ENCODE results near the gene FAF2. TPM values are rescaled to one million over a fixed set of nuclear protein-coding genes. Genes with fewer than 3 reads are reported as not detected.

Gene FAF2
- total RNA-seq, 2 donors from 2014 or later = 15.3 to 23.3 TPM

DNA sequence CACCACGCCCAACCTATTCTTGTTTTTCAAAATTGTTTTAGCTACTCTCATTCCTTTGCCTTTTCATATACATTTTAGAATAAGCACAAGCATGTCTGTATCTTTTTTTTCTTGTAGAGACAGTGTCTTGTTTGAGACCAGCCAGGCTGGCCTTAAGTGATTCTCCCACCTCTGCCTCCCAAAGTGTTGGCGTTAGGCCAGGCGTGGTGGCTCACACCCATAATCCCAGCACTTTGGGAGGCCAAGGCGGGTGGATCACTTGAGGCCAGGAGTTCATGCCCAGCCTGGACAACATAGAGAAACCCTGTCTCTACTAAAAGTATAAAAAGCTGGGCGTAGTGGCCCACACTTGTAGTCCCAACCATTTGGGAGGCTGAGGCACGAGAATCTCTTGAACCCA, 76.0 kb downstream of the FAF2 start:
- intact Hi-C loops (cut with DNase I) = loop anchor here in 1 of 2 donors (10.0 kb wide), 1 partner anchor 109 kb away; the partner anchor contains the start of gene CLTB
- DNase-seq (no peak), ATAC-seq (no peak)

DNA sequence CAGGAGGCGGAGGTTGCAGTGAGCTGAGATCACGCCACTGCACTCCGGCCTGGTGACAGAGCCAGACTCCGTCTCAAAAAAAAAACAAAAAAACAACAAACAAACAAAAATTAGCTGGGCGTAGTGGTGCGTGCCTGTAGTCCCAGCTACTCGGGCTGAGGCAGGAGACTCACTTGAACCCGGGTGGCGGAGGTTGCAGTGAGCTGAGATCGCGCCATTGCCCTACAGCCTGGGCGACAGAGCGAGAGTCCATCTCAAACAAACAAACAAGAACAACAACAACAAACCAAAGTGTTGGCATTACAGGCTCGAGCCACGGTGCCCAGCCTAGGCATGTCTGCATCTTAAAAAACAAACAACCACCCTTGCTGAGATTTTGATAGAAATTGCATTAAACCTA, 76.8 kb downstream of the FAF2 start:
- DNase-seq (no peak), ATAC-seq (no peak)
- intact Hi-C loops (cut with DNase I) = loop anchor here in 1 of 2 donors (10.0 kb wide), 1 partner anchor 110 kb away; the partner anchor contains the start of gene CLTB

- no peak for ATAC-seq
- intact Hi-C loops (cut with DNase I) = loop anchor here in 1 of 2 donors (10.0 kb wide), 1 partner anchor 111 kb away; the partner anchor contains the start of gene CLTB
- no peak for DNase-seq
These were observed 77.5 kb downstream of the FAF2 start for GRCh38 chr5:176525677-176526076.

GRCh38 chr5:176526462-176526861, 78.3 kb downstream of the FAF2 start:
- DNase-seq (no peak), ATAC-seq (no peak)
- intact Hi-C loops (cut with DNase I) = loop anchor here in 1 of 2 donors (10.0 kb wide), 1 partner anchor 112 kb away; the partner anchor contains the start of gene CLTB

GRCh38 chr5:176527246-176528222, 79.3 kb downstream of the FAF2 start:
- ATAC-seq = no peak
- no peak for DNase-seq
- intact Hi-C loops (cut with DNase I) = loop anchor here in 1 of 2 donors (10.0 kb wide), 1 partner anchor 113 kb away; the partner anchor contains the start of gene CLTB

DNA sequence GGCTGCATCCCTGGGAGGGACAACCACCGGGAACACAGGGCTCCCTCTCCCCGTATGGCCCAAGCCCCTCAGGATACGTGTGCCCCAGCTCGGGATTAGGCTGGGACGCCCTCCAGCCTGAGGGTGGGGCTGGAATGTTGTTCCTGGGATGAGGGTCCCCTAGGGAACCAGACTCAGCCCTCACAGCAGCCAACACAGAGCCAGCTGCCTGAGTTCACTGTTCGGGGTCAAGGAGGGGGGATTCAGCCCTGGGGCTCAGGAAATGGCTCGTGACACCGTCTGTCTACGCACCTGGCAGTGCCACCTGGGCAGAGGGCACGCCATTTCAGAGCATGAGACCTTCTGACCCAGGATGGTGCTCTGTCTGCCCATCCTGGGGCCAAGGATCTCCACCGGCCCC, 80.1 kb downstream of the FAF2 start:
- ATAC-seq (no peak), DNase-seq (no peak)
- intact Hi-C loops (cut with DNase I) = loop anchor here in 1 of 2 donors (10.0 kb wide), 1 partner anchor 114 kb away; the partner anchor contains the start of gene CLTB

GRCh38 chr5:176528761-176529115, 80.6 kb downstream of the FAF2 start:
- DNase-seq (no peak), ATAC-seq (no peak)
- intact Hi-C loops (cut with DNase I) = loop anchor here in 1 of 2 donors (10.0 kb wide), 1 partner anchor 114 kb away; the partner anchor contains the start of gene CLTB

DNA sequence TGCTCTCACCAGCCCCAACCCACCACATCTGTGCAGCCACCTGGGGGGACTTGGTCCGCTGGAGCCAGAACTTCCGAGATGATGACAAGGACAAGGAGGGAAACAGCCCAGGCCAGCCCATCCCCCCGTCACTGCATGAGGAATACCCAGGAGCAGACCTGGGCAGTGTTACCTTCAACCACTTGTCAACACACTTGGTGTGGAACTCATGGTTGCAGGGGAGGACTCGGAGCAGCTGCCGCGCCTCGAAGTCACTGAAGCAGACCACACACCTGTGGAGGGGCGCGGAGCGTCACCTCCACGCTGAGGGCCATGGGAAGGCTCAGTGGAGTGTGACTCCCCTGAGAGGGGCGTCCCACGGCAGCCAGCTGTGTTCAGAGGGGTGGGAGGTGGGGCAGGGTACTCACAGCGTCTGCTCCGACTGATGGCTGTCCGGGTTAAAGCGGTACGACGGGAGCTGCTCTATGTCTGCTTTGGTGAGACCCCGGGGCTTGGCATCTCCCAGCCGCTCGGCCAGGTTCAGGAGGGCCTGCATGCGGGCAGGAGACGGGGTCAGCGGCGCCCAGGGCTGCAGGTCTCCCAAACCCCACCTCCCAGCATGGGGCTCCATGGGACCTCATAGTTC, 81.0 kb downstream of the FAF2 start:
- ATAC-seq = no peak
- intact Hi-C loops (cut with DNase I) = loop anchor here in 1 of 2 donors (10.0 kb wide), 1 partner anchor 114 kb away; the partner anchor contains the start of gene CLTB

GRCh38 chr5:176529741-176530141, 81.6 kb downstream of the FAF2 start:
- ATAC-seq = no peak
- intact Hi-C loops (cut with DNase I) = loop anchor here in 1 of 2 donors (10.0 kb wide), 1 partner anchor 115 kb away; the partner anchor contains the start of gene CLTB
- DNase-seq = no peak

More for the DNA sequence above, 81.0 kb downstream of the FAF2 start:
- no peak for DNase-seq

DNA sequence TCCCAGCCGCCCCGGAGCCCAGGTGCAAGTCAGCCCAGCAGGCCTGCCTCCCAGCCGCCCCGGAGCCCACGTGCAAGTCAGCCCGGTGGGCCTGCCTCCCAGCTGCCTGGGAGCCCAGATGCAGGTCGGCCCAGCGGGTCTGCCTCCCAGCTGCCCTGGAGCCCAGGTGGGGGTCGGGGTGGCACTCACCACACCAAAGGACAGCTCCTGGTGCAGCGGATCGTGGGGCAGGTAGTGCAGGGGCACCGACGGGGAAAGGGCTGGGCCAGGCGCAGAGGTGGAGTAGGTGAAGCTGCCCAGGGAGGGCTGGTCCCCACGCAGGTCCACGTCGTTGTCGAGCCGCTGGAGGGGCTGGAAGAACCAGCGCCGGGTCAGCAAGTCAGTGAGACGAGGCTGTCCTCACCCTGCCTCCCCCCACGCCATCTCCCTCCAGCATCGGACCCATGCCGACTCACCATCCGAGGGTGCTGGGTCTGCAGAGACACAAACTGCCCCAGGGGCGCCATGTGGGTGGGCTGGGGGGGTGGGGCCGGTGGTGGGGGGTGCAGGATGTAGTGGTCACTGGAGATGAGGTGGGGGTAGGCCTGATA, 82.3 kb downstream of the FAF2 start:
- intact Hi-C loops (cut with DNase I) = no loop called here
- no peak for DNase-seq
- no peak for ATAC-seq

GRCh38 chr5:176530983-176531901, 83.1 kb downstream of the FAF2 start:
- no peak for DNase-seq
- intact Hi-C loops (cut with DNase I) = no loop called here
- peak; percentile 19 to 31 for ATAC-seq

DNA sequence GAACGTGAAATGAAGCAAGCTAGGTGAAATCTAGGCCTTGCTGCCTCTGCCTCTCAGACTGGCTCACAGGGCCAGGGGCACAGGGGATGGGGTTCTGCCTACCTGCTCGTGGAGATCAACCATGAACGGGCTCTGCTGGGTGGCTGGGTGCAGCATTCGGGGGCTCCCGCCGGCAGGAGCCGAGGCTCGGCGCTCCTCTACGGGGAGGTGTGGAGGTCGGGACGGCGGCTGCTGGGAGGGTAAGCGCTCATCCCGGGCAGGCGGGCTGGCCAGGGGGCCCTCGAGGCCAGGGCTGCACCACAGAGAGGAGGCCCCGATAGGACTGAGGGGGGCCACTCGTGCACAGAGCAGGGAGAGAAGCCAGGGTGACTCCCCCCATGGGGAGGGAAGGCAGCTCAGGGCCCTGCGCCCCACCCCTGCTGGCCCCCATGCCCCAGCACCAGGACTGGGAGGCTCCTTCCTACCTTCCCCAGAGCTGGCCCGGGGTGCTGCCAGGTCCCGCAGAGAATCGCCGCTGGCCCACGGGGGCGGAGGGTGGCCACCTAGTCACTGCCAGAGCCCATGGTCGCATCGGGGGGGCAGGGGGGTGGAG, 83.8 kb downstream of the FAF2 start:
- intact Hi-C loops (cut with DNase I) = no loop called here
- no peak for DNase-seq
- no peak for ATAC-seq

- DNase-seq (no peak), ATAC-seq (no peak)
- intact Hi-C loops (cut with DNase I) = no loop called here
These were observed 84.6 kb downstream of the FAF2 start for GRCh38 chr5:176532795-176533194.

GRCh38 chr5:176533390-176533789, 85.2 kb downstream of the FAF2 start:
- intact Hi-C loops (cut with DNase I) = no loop called here
- ATAC-seq (no peak), DNase-seq (no peak)

DNA sequence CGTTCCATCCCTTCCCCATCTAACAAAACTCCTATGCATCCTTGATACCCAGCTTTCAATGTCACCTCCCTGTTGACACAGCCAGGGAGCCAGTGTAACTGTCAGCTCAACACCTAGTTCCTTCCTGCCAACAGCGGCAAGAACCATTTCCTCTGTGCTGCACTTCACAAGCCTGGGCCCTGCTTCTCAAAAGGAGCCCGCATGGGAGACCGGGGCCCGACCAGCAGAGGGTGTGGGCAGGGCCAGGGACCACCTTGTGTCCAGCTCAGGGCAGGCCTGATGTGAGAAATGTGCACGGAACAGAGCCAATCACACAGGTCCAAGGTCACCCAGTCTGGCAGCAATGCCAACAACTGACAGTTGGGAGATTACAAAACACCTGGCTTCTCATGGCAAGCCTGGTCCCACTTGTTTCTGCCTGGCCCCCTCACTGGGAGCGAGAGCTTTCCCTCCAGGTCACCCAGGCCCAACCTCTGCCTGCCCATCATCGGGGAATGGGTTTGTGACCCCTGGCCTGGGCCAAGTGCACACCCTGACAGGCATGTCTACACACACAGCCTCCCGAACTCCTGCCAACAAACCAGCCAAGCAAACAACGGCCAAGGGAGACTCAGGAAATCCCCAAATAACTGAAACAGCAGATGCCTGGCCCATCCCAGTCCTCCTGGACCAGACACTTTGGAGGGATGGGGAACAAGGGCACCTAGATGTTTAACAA, 85.9 kb downstream of the FAF2 start:
- intact Hi-C loops (cut with DNase I) = no loop called here
- DNase-seq = no peak

GRCh38 chr5:176534640-176535039, 86.5 kb downstream of the FAF2 start:
- DNase-seq (no peak), ATAC-seq (no peak)
- intact Hi-C loops (cut with DNase I) = no loop called here

More for the DNA sequence above, 85.9 kb downstream of the FAF2 start:
- ATAC-seq = no peak

DNA sequence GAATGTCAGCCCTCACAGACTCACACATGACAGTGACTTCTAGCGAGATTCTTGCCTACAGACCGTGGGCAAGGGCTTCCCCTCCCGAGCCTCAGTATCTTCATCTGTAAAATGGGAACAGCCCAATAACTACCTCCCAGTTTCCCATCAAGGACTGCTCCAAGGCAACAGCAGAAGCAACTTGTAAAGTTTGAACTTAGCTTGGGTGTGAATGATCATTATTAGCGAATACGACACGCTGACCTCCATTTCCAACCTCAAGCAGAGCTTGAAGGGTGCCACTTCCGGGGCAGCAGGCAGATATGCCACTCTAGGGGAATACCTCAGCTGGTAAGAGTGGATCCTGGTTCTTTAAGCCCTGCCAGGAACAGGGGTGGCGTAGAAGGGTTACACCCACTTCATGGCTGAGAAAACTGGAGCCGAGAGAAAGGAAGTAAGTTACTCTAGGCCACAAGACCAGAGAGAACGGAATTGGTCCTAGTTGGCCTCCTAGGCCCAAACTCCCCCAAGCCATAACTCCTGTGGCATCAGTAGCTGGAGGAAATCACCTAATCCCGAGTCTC, 87.0 kb downstream of the FAF2 start:
- DNase-seq (no peak), ATAC-seq (no peak)
- intact Hi-C loops (cut with DNase I) = no loop called here

All from left cardiac atrium (tissue), 4 donors.